Vagina (tissue), 2 donors: Measurements from ENCODE around the gene SRXN1.

Source experiments
- CTCF ChIP-seq, 3 experiments: fragments of 450-650 bp in 2 of 3; fragments of 200-600 bp in 1 of 3; sonication (generic) in 1 of 3; IDR thresholded peaks; one replicate each; pipeline ENCODE4 v1.5.1; 2017 to 2019; ENCODE audit warnings: antibody characterized with exemption in 3 of 3, mild to moderate bottlenecking in 2 of 3, moderate library complexity in 2 of 3
- POLR2A ChIP-seq, 2 donors: fragments of 450-650 bp; IDR thresholded peaks; one replicate each; pipeline ENCODE4 v1.6.1; 2017; ENCODE audit warnings: antibody characterized with exemption in 2 of 2, mild to moderate bottlenecking in 2 of 2, moderate library complexity in 2 of 2

GRCh38 chr20:597560-597959 is 55.4 kb downstream of the SRXN1 start:
- TF ChIP-seq POLR2A (IDR thresholded peaks at IDR 0.05) (no peak), CTCF (IDR thresholded peaks at IDR 0.05) (no peak)
